CD4-positive, alpha-beta T cell (primary cell): ENCODE results near the gene SBK1. TPM values are rescaled to one million over a fixed set of nuclear protein-coding genes. Genes with fewer than 3 reads are reported as not detected.
A peak's percentile ranks its signal among the peaks of the same experiment; 100 is the strongest.
"Not testable (repeated sequence)": the region's sequence is repeated elsewhere in the genome, so short reads cannot be mapped to it uniquely, and the experiment has no call there.

Experiments
- ATAC-seq: fragments of 200-7000 bp; cut with Tn5 transposase; one replicate; pipeline ENCODE4 v1.10.0; 2022; ENCODE audit warnings: mild to moderate bottlenecking; ENCODE audit not compliant: poor library complexity
- CTCF ChIA-PET: fragments of 350-600 bp; sonication (Branson Sonifier 250); formaldehyde crosslinking; loops from one replicate; lab custom pipeline; 2021; ENCODE audit warnings: antibody characterized with exemption, inconsistent platforms; lab: Charles Lee
- POLR2A ChIA-PET: fragments of 350-600 bp; sonication (Branson Sonifier 250); formaldehyde crosslinking; loops from one replicate; lab custom pipeline; 2021; ENCODE audit warnings: antibody characterized with exemption, inconsistent platforms; lab: Charles Lee
- DNase-seq, 14 experiments: peaks; one replicate each; pipeline ENCODE4 v3.0.0-alpha.2; 2013 to 2020; ENCODE audit warnings: mixed read lengths in 2 of 14
- H3K27ac ChIP-seq, 2 donors: one replicate each; pipeline versions ENCODE4 v1.5.1 to v1.7.0; 2013; ENCODE audit warnings: low read length in 2 of 2, low read depth in 1 of 2, mild to moderate bottlenecking in 1 of 2
- H3K27me3 ChIP-seq, 2 experiments: 1 replicate in 1 of 2; 2 replicates in 1 of 2; pipeline versions ENCODE4 v1.6.1 to v1.7.0; 2013; ENCODE audit warnings: low read length in 2 of 2, control low read depth in 1 of 2, mild to moderate bottlenecking in 1 of 2, moderate library complexity in 1 of 2; ENCODE audit not compliant: insufficient read depth in 2 of 2, control insufficient read depth in 1 of 2
- H3K36me3 ChIP-seq: one replicate; pipeline ENCODE4 v1.6.1; 2013; ENCODE audit warnings: low read length, control low read depth; ENCODE audit not compliant: insufficient read depth
- H3K4me1 ChIP-seq: one replicate; pipeline ENCODE4 v1.6.1; 2013; ENCODE audit warnings: low read length, control low read depth; ENCODE audit not compliant: insufficient read depth
- H3K4me3 ChIP-seq: one replicate; pipeline ENCODE4 v1.5.1; 2013; ENCODE audit warnings: mild to moderate bottlenecking, low read length, moderate library complexity
- H3K9me3 ChIP-seq, 2 experiments: 1 replicate in 1 of 2; 2 replicates in 1 of 2; pipeline versions ENCODE4 v1.6.1 to v1.7.0; 2013; ENCODE audit warnings: low read length in 2 of 2, mild to moderate bottlenecking in 2 of 2, control low read depth in 1 of 2, moderate library complexity in 1 of 2; ENCODE audit not compliant: control insufficient read depth in 1 of 2, insufficient read depth in 1 of 2
- H3K27ac Mint-ChIP-seq: one replicate; pipeline ENCODE4 v1.8.0; 2020; ENCODE audit warnings: mixed read lengths
- H3K27me3 Mint-ChIP-seq: one replicate; pipeline ENCODE4 v1.8.0; 2021; ENCODE audit warnings: mixed read lengths
- H3K36me3 Mint-ChIP-seq: one replicate; pipeline ENCODE4 v1.8.0; 2021; ENCODE audit warnings: low read depth, mixed read lengths
- H3K4me1 Mint-ChIP-seq: one replicate; pipeline ENCODE4 v1.8.0; 2021; ENCODE audit warnings: low read depth, mixed read lengths
- H3K4me3 Mint-ChIP-seq: one replicate; pipeline ENCODE4 v1.8.0; 2020; ENCODE audit warnings: mild to moderate bottlenecking, mixed read lengths
- H3K9me3 Mint-ChIP-seq: one replicate; pipeline ENCODE4 v1.8.0; 2020; ENCODE audit warnings: mixed read lengths
- CTCF ChIP-seq: fragments of 200-600 bp; IDR thresholded peaks from one replicate; pipeline ENCODE4 v1.8.0; 2022; ENCODE audit warnings: antibody characterized with exemption, mild to moderate bottlenecking
- intact Hi-C, 2 experiments: fragments of 100-400 bp; cut with DNase I in 1 of 2; cut with micrococcal nuclease in 1 of 2; formaldehyde crosslinking; loops; one replicate each; pipeline versions ENCODE4 v1.15.1 to v1.9.0; 2023 to 2025; cut with DNase I, micrococcal nuclease
- polyA plus RNA-seq, 2 donors: library from polyadenylated mRNA; unstranded; fragments of 120-200 nt; gene quantifications; one replicate each; pipeline ENCODE4 v1.2.1, GENCODE V29; 2013
- total RNA-seq, 174 experiments: library from RNA in 2 of 174; stranded (reverse) in 2 of 174; gene quantifications; one replicate each; pipeline ENCODE4 v1.2.3 and lab custom pipeline; 2021 to 2026

The SBK1 gene
- total RNA-seq: 10 to 100 TPM; 13.0 to 13.5 TPM
- 19.0 TPM for polyA plus RNA-seq (2013, experiment 1 of 2)
- polyA plus RNA-seq (2013, experiment 2 of 2): 11.6 TPM
- 0.43 to 39.8 (median 8.1) reads per million in 172 experiments for total RNA-seq (lab: John Stamatoyannopoulos, UW)

DNA sequence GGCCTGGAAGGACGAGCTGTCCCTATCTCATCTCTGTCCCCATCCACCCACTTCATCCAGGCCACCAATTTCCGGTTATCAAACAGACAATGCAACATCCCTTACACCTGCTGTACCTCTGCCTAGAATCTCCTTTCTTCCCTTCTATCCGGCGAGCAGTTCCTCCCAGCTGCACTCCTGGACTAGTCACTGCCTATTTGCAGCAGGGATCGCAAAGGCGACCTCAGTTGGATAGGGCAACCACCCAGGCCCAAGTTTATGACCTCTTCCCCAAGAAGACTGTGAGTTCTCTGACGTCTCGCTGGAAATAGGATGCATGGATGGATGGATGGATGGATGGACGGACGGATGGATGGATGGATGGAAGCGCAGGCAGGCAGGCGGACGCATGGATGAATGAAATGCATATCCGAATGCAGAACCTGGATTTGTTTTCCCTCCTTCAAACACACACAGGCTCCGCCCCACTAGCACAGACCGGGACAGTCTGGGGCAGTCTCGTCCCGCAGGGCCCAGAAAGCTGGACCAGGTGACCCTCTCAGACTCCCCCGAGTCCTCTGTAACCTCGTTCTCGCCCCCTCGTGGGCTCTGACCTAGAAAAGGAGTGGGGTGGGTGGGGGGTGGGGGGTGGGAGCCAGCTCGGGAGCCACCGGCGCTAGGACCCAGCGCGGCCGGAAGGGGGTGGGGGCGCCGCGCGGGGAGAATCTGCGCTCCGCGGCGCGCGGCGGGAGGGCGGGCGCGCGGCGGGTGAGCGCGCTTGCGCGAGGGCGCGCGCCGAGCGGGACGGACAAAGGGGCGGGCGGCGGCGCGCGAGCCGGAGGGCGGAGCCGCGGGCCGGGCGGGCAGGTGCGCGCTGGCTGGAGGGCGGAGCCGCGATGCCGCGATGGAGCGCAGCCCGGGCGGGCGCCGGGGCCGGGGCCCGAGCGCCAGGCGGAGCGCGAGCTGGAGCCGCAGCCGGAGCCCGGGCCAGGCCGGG, at the start of gene SBK1:
SBK1 (plus strand) TSS at position 875 of the 976 bp plus-strand sequence. CDS start 24,867 bp downstream, outside the sequence.
- H3K36me3 Mint-ChIP-seq: peaks cover 7% of the 10 kb centered on the region
- H3K27me3 Mint-ChIP-seq: no peaks in the 10 kb centered on the region
- peak; percentile 91 for ATAC-seq
- H3K9me3 ChIP-seq: no peaks in the 10 kb centered on the region
- no peak for TF ChIP-seq CTCF
- peaks cover 68% of the 10 kb centered on the region for H3K4me1 ChIP-seq
- no peaks in the 10 kb centered on the region for H3K9me3 Mint-ChIP-seq
- H3K4me1 Mint-ChIP-seq: peaks cover 69% of the 10 kb centered on the region
- no peaks in the 10 kb centered on the region for H3K27me3 ChIP-seq
- H3K36me3 ChIP-seq: no peaks in the 10 kb centered on the region
- peak; percentile 71 to 96 (median 84) for DNase-seq
- ChIA-PET CTCF (interaction anchor here (0.6 to 3.8 kb wide), 2 partner anchors 23 to 25 kb away, joined by 3 to 18 read pairs; no protein-coding TSS in a partner anchor), POLR2A (interaction anchor here (0.5 to 3.4 kb wide), 9 partner anchors 9 to 202 kb away, joined by 4 to 47 read pairs (median 8); partner anchors contain the start of gene APOBR)
- peak within 1 kb of the TSS in 1 of 2 donors; percentile 67 for H3K27ac ChIP-seq
- peak within 1 kb of the TSS; percentile 86 for H3K27ac Mint-ChIP-seq
- H3K4me3 ChIP-seq: peak within 1 kb of the TSS; percentile 97
- intact Hi-C loops: loop anchor here (2.0 to 5.0 kb wide), 4 partner anchors 15 to 200 kb away; partner anchors contain the start of genes APOBR (in 2 of the 2) and CLN3 (in 2 of the 2)
- H3K4me3 Mint-ChIP-seq: peak within 1 kb of the TSS; percentile 95

DNA sequence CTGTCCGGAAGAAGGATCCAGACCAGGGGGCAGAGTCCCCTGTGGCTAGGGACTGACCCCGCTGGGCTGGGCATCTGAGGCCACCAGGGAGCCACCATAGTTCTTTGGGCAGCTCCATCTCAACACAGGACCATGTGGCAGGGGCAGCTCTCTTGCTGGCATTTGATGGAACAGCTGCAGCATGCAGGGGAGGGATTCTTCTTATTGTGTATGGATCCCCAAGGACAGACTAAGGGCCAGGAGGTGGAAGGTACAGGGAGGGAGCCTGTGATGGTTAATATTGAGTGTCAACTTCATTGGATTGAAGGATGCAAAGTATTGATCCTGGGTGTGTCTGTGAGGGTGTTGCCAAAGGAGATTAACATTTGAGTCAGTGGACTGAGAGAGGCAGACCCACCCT, 42.8 kb upstream of the SBK1 start:
- H3K27me3 Mint-ChIP-seq, POLR2A ChIA-PET: not testable (repeated sequence)

GRCh38 chr16:28250999-28251398, 41.3 kb upstream of the SBK1 start:
- H3K4me3 ChIP-seq: no peak overlapping the region
- peaks cover 0 to 4% of the 10 kb centered on the region in 2 experiments for H3K9me3 ChIP-seq
- ChIA-PET CTCF (no interaction called here), POLR2A (no interaction called here)
- no peaks in the 10 kb centered on the region for H3K9me3 Mint-ChIP-seq
- no peak for TF ChIP-seq CTCF
- no peaks in the 10 kb centered on the region for H3K27me3 Mint-ChIP-seq
- H3K36me3 Mint-ChIP-seq: no peaks in the 10 kb centered on the region
- H3K27ac ChIP-seq: no peak overlapping the region
- no peaks in the 10 kb centered on the region for H3K36me3 ChIP-seq
- no peak for DNase-seq
- no peaks in the 10 kb centered on the region for H3K27me3 ChIP-seq
- H3K4me1 Mint-ChIP-seq: no peaks in the 10 kb centered on the region
- H3K27ac Mint-ChIP-seq: no peak overlapping the region
- H3K4me1 ChIP-seq: no peaks in the 10 kb centered on the region
- no peak overlapping the region for H3K4me3 Mint-ChIP-seq
- no peak for ATAC-seq
- intact Hi-C loops: no loop called here

More for the DNA sequence above, 42.8 kb upstream of the SBK1 start:
- H3K9me3 ChIP-seq, H3K4me3 ChIP-seq, CTCF ChIA-PET, H3K36me3 ChIP-seq, H3K27me3 ChIP-seq, H3K27ac Mint-ChIP-seq, H3K4me1 Mint-ChIP-seq, DNase-seq, H3K9me3 Mint-ChIP-seq, intact Hi-C loops, H3K36me3 Mint-ChIP-seq, H3K27ac ChIP-seq, H3K4me1 ChIP-seq, ATAC-seq, H3K4me3 Mint-ChIP-seq: not testable (repeated sequence)
